Heart right ventricle (tissue), 16 donors: ENCODE data around the gene GORASP2. TPM values are rescaled to one million over a fixed set of nuclear protein-coding genes. Genes with fewer than 3 reads are reported as not detected.

Experiments
- ATAC-seq, 8 donors: fragments of 200-7000 bp; cut with Tn5 transposase; one replicate each; pipeline ENCODE4 v1.9.1; 2020; ENCODE audit warnings: mild to moderate bottlenecking in 8 of 8, moderate library complexity in 8 of 8, moderate number of reproducible peaks in 1 of 8
- DNase-seq, 2 donors: peaks; one replicate each; pipeline ENCODE4 v3.0.0-alpha.2; 2020
- H3K27ac ChIP-seq, 10 donors: fragments of 200-600 bp; sonication (generic) in 2 of 10; one replicate each; pipeline versions ENCODE4 v1.5.0 to v1.8.0; 2020 to 2022; ENCODE audit warnings: mild to moderate bottlenecking in 3 of 10
- H3K27me3 ChIP-seq, 7 donors: fragments of 200-600 bp; one replicate each; pipeline ENCODE4 v1.8.0; 2021 to 2022; ENCODE audit warnings: mild to moderate bottlenecking in 2 of 7
- H3K36me3 ChIP-seq, 9 donors: fragments of 200-600 bp; sonication (generic) in 1 of 9; one replicate each; pipeline versions ENCODE4 v1.5.0 to v1.8.0; 2020 to 2022; ENCODE audit warnings: mild to moderate bottlenecking in 2 of 9
- H3K4me1 ChIP-seq, 9 donors: fragments of 200-600 bp; sonication (generic) in 1 of 9; one replicate each; pipeline versions ENCODE4 v1.5.0 to v1.8.0; 2020 to 2022; ENCODE audit warnings: mild to moderate bottlenecking in 4 of 9
- H3K4me3 ChIP-seq, 10 donors: fragments of 200-600 bp; sonication (generic) in 2 of 10; one replicate each; pipeline versions ENCODE4 v1.5.0 to v1.8.0; 2020 to 2022; ENCODE audit warnings: mild to moderate bottlenecking in 7 of 10, moderate library complexity in 2 of 10
- H3K9me3 ChIP-seq, 11 donors: fragments of 200-600 bp in 10 of 11; sonication (generic) in 2 of 11; one replicate each; pipeline versions ENCODE4 v1.5.0 to v1.8.0; 2013 to 2022; ENCODE audit warnings: mild to moderate bottlenecking in 2 of 11, control low read depth in 1 of 11, moderate library complexity in 1 of 11
- WGBS, 2 donors: extraction: QIAGEN DNeasy Blood & Tissue Kit; methylation state at CpG; one replicate each; pipeline ENCODE4 v1.1.7; 2013; ENCODE audit warnings: inconsistent platforms in 1 of 2; 5-methylcytosine and 5-hydroxymethylcytosine counted together
- intact Hi-C, 10 donors: fragments of 100-400 bp; cut with DNase I; formaldehyde crosslinking; loops; one replicate each; pipeline versions ENCODE4 v1.11.1 to v1.14.2; 2022
- polyA plus RNA-seq, 2 donors: library from polyadenylated mRNA; stranded (reverse); fragments of 200-250 nt; gene quantifications; one replicate each; pipeline ENCODE4 v1.2.3, GENCODE V29; 2013
- total RNA-seq, 10 donors: library from RNA; stranded (reverse); fragmentation: NEBNext Ultra II Directional in 3 of 10; extraction: Animal tissue kit (Norgen Biotek cat#: 25700) in 3 of 10; gene quantifications; one replicate each; pipeline versions ENCODE4 v1.2.1 to v1.2.4, GENCODE V29; 2021 to 2023
- TF ChIP-seq, protein P1 (sequence below), 9 donors: fragments of 200-600 bp; sonication (generic) in 2 of 9; IDR thresholded peaks; one replicate each; pipeline versions ENCODE4 v1.5.0 to v1.8.0; 2021 to 2022; ENCODE audit warnings: antibody characterized with exemption in 9 of 9, mild to moderate bottlenecking in 5 of 9, moderate library complexity in 1 of 9
- donor health status: Arrhythmogenic right ventricular cardiomyopathy.
- donor health status: ischemic (EF 13 %, LVEDD 7.1; RV severe dilation, severe dysfunction).
- donor health status: healthy with polysubstance abuse.
- donor health status: DM: no; HTN: yes; CAD: no.
- donor health status: DM: no; HTN: no; CAD: no.
- donor health status: ischemic (EF 25% LVEDD 6.9; RV normal size, moderate dysfunction).
- donor health status: ischemic (EF 25% LVEDD 5.7; RV mildly dilated, moderate dysfunction).
- donor health status: healthy.
- donor health status: DM: yes; HTN: yes; CAD: no.
- donor health status: Ischemic cardiomyopathy.
- donor health status: ischemic (EF 35%, LVEDD 5.7; RV mildly dilated, moderate dysfunction).
- donor health status: nonischemic (EF 11% LVEDD 7.7; RV severe dilation, severe dysfunction).
- donor health status: DM: yes; HTN: yes; CAD: no.
- donor health status: PGD.
- donor health status: ischemic (EF 29% LVEDD 5.4; RV normal size, mild dysfunction).
- donor health status: nonischemic (EF 23%, LVEDD 6.1; RV moderate dilation, normal function).

Gene GORASP2
- total and polyA plus RNA-seq, 12 donors: 15.4 to 74.1 (median 61.5) TPM

DNA sequence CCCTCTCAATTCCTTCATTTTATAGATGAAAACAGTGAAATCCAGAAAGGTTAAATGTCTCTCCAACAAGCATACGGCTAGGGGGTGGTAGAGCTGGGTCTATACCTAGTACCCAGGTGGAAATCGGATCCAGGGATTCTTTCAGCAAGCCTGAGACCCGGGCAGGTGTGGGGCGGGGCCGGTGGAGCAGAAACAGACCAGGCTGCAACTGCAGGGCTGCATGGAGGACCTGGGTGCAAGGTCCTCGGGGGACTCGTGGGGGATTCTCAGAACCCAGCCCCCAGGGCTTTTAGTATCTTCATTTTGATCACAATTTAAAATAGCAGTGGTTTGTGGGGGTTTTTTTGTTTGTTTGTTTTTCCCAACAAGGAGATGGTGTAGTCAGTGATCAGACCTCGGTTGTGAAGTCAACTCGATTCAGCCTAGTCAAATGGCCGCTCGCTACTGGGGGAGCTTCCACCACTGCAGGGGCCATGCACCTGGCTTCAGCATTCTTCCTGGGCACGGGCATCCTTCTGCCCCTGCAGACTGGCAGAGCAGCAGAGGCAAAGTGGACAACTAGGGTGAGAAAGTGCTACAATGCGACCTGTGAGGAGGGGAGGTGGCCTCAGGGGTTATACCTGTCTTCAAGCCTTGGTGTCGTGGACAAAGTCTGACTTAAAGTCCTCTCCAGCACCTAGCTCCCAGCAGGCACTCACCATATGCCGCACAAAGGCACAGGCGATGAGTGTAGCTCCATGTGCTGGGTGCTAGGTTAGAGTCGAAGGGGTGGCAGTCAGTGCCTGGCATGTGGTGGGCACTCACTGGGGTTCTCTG lies 46.3 kb downstream of the GORASP2 start:
- TF ChIP-seq, protein P1, sequence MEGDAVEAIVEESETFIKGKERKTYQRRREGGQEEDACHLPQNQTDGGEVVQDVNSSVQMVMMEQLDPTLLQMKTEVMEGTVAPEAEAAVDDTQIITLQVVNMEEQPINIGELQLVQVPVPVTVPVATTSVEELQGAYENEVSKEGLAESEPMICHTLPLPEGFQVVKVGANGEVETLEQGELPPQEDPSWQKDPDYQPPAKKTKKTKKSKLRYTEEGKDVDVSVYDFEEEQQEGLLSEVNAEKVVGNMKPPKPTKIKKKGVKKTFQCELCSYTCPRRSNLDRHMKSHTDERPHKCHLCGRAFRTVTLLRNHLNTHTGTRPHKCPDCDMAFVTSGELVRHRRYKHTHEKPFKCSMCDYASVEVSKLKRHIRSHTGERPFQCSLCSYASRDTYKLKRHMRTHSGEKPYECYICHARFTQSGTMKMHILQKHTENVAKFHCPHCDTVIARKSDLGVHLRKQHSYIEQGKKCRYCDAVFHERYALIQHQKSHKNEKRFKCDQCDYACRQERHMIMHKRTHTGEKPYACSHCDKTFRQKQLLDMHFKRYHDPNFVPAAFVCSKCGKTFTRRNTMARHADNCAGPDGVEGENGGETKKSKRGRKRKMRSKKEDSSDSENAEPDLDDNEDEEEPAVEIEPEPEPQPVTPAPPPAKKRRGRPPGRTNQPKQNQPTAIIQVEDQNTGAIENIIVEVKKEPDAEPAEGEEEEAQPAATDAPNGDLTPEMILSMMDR (IDR thresholded peaks at IDR 0.05): no peak
- 91 to 92% methylated on average over 17 of the region's 17 CpGs for WGBS, 2 donors
- no peak for ATAC-seq
- no peak for DNase-seq
- H3K27me3 ChIP-seq: no peaks in the 10 kb centered on the region
- intact Hi-C loops: loop anchor here in 3 of 10 donors (2.0 to 10.0 kb wide), 3 partner anchors 183 to 441 kb away; partner anchors contain the start of gene TLK1 (in 1 of the 3)
- peaks cover 0 to 14% (median 10%) of the 10 kb centered on the region in 9 donors for H3K4me1 ChIP-seq
- no peaks in the 10 kb centered on the region for H3K9me3 ChIP-seq
- H3K4me3 ChIP-seq: no peak overlapping the region
- H3K36me3 ChIP-seq: no peaks in the 10 kb centered on the region
- no peak overlapping the region for H3K27ac ChIP-seq

GRCh38 chr2:170975943-170976270 lies 46.9 kb downstream of the GORASP2 start:
- Histone ChIP-seq H3K4me1 (peaks cover 0 to 14% (median 10%) of the 10 kb centered on the region in 9 donors), H3K9me3 (no peaks in the 10 kb centered on the region), H3K27ac (no peak overlapping the region), H3K4me3 (no peak overlapping the region), H3K27me3 (no peaks in the 10 kb centered on the region), H3K36me3 (no peaks in the 10 kb centered on the region)
- no peak for DNase-seq
- TF ChIP-seq, protein P1 (IDR thresholded peaks at IDR 0.05): no peak
- 87 to 89% methylated on average over 4 of the region's 4 CpGs for WGBS, 2 donors
- intact Hi-C loops: loop anchor here in 3 of 10 donors (2.0 to 10.0 kb wide), 3 partner anchors 183 to 441 kb away; partner anchors contain the start of gene TLK1 (in 1 of the 3)
- ATAC-seq: no peak

DNA sequence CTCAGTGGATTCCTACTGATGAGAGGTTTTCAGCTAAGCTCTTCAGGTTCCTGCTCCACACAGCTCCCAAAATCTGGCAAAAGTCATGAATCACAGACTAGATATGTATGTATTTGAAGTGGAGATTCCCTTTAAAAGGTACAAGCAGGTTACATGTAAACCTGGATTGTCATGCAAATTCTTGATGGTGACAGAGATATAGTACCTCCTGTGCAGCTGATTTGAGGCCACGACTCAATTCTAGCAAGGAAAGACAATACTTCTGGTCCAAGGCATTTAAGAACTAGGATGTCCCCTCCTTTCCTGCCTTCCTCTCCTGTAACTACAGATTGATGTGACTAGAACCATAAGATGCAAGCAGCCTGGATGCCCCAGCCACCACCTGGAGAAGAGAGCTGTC lies 55.0 kb downstream of the GORASP2 start:
- H3K27ac ChIP-seq: no peak overlapping the region
- no peaks in the 10 kb centered on the region for H3K4me1 ChIP-seq
- TF ChIP-seq, protein P1 (IDR thresholded peaks at IDR 0.05): no peak
- DNase-seq (no peak), ATAC-seq (no peak)
- peaks cover 0 to 10% (median 0%) of the 10 kb centered on the region in 9 donors for H3K36me3 ChIP-seq
- no peaks in the 10 kb centered on the region for H3K9me3 ChIP-seq
- 29 to 45% methylated on average over 1 of the region's 1 CpG for WGBS, 2 donors
- intact Hi-C loops: no loop called here
- H3K4me3 ChIP-seq: no peak overlapping the region
- H3K27me3 ChIP-seq: no peaks in the 10 kb centered on the region

- H3K27me3 ChIP-seq: no peaks in the 10 kb centered on the region
- H3K27ac ChIP-seq: no peak overlapping the region
- DNase-seq (no peak), ATAC-seq (no peak)
- H3K4me1 ChIP-seq: no peaks in the 10 kb centered on the region
- intact Hi-C loops: no loop called here
- H3K36me3 ChIP-seq: peaks cover 0 to 21% (median 0%) of the 10 kb centered on the region in 9 donors
- TF ChIP-seq, protein P1 (IDR thresholded peaks at IDR 0.05): no peak
- WGBS, 2 donors: 93 to 94% methylated on average over 5 of the region's 5 CpGs
- no peak overlapping the region for H3K4me3 ChIP-seq
- H3K9me3 ChIP-seq: no peaks in the 10 kb centered on the region
These were observed 56.4 kb downstream of the GORASP2 start for GRCh38 chr2:170985407-170985806.
